Measurements from ENCODE around the gene TSHZ2. TPM values are rescaled to one million over a fixed set of nuclear protein-coding genes. Genes with fewer than 3 reads are reported as not detected.

Gene TSHZ2
- total RNA-seq, 4 donors from 2014 or later = 1.9 to 12.9 (median 5.0) TPM

- DNase-seq = no peak
- H3K9me3 ChIP-seq = no peaks in the 10 kb centered on the region
- 41 to 78% methylated on average over 3 to 12 of the region's 12 CpGs for WGBS, 2 donors (ENCODE audit: low coverage in 1 of 2)
Observed at GRCh38 chr20:53175135-53175780, 203.1 kb downstream of the TSHZ2 start.

GRCh38 chr20:53176134-53176533, 204.0 kb downstream of the TSHZ2 start:
- H3K4me1 ChIP-seq = no peaks in the 10 kb centered on the region
- intact Hi-C loops (cut with DNase I; ENCODE audit: low total_unique reads) = no loop called here
- H3K4me3 ChIP-seq = no peak overlapping the region
- TF ChIP-seq POLR2AphosphoS5 (IDR thresholded peaks at IDR 0.05) (no peak), EP300 (IDR thresholded peaks at IDR 0.05; ENCODE audit: low read depth) (no peak), POLR2A (IDR thresholded peaks at IDR 0.05) (no peak)
- H3K9me3 ChIP-seq = no peaks in the 10 kb centered on the region
- WGBS, 2 donors (ENCODE audit: low coverage in 1 of 2) = 36 to 40% methylated on average over 2 to 3 of the region's 3 CpGs
- in situ Hi-C loops (cut with MboI; ENCODE audit: low pct_ligation_motif_present in 1 of 4, low pct_unique_long_range_greater_than_20kb in 1 of 4, low sequenced_read_pairs in 3 of 4) = no loop called here
- H3K27me3 ChIP-seq = no peaks in the 10 kb centered on the region
- no peaks in the 10 kb centered on the region for H3K36me3 ChIP-seq
- DNase-seq = no peak
- no peak overlapping the region for H3K27ac ChIP-seq

More at GRCh38 chr20:53175135-53175780, 203.1 kb downstream of the TSHZ2 start:
- in situ Hi-C loops (cut with MboI; ENCODE audit: low pct_ligation_motif_present in 1 of 4, low pct_unique_long_range_greater_than_20kb in 1 of 4, low sequenced_read_pairs in 3 of 4) (no loop called here), intact Hi-C loops (cut with DNase I; ENCODE audit: low total_unique reads) (no loop called here)
- Histone ChIP-seq H3K27me3 (no peaks in the 10 kb centered on the region), H3K27ac (no peak overlapping the region), H3K36me3 (no peaks in the 10 kb centered on the region), H3K4me3 (no peak overlapping the region), H3K4me1 (no peaks in the 10 kb centered on the region)
- TF ChIP-seq EP300 (IDR thresholded peaks at IDR 0.05; ENCODE audit: low read depth) = no peak
- TF ChIP-seq CTCF (IDR thresholded peaks at IDR 0.05) = no peak
- TF ChIP-seq POLR2A (IDR thresholded peaks at IDR 0.05) = no peak
- no peak for TF ChIP-seq POLR2AphosphoS5 (IDR thresholded peaks at IDR 0.05)

GRCh38 chr20:53177687-53178086, 205.5 kb downstream of the TSHZ2 start:
- Histone ChIP-seq H3K36me3 (no peaks in the 10 kb centered on the region), H3K4me3 (no peak overlapping the region), H3K9me3 (no peaks in the 10 kb centered on the region), H3K4me1 (no peaks in the 10 kb centered on the region), H3K27ac (no peak overlapping the region), H3K27me3 (no peaks in the 10 kb centered on the region)
- intact Hi-C loops (cut with DNase I; ENCODE audit: low total_unique reads) = no loop called here
- in situ Hi-C loops (cut with MboI; ENCODE audit: low pct_ligation_motif_present in 1 of 4, low pct_unique_long_range_greater_than_20kb in 1 of 4, low sequenced_read_pairs in 3 of 4) = no loop called here
- 92 to 100% methylated on average over 1 to 2 of the region's 2 CpGs for WGBS, 2 donors (ENCODE audit: low coverage in 1 of 2)
- TF ChIP-seq POLR2AphosphoS5 (IDR thresholded peaks at IDR 0.05) (no peak), CTCF (IDR thresholded peaks at IDR 0.05) (no peak), POLR2A (IDR thresholded peaks at IDR 0.05) (no peak), EP300 (IDR thresholded peaks at IDR 0.05; ENCODE audit: low read depth) (no peak)
- DNase-seq = no peak

GRCh38 chr20:53179749-53180148, 207.6 kb downstream of the TSHZ2 start:
- Histone ChIP-seq H3K27ac (no peak overlapping the region), H3K4me1 (no peaks in the 10 kb centered on the region), H3K4me3 (no peak overlapping the region), H3K27me3 (no peaks in the 10 kb centered on the region), H3K36me3 (no peaks in the 10 kb centered on the region), H3K9me3 (no peaks in the 10 kb centered on the region)
- in situ Hi-C loops (cut with MboI; ENCODE audit: low pct_ligation_motif_present in 1 of 4, low pct_unique_long_range_greater_than_20kb in 1 of 4, low sequenced_read_pairs in 3 of 4) (no loop called here), intact Hi-C loops (cut with DNase I; ENCODE audit: low total_unique reads) (no loop called here)
- DNase-seq = no peak
- TF ChIP-seq POLR2AphosphoS5 (IDR thresholded peaks at IDR 0.05) = no peak
- no peak for TF ChIP-seq EP300 (IDR thresholded peaks at IDR 0.05; ENCODE audit: low read depth)
- TF ChIP-seq POLR2A (IDR thresholded peaks at IDR 0.05) = no peak
- no peak for TF ChIP-seq CTCF (IDR thresholded peaks at IDR 0.05)
- 86% methylated on average over 10 of the region's 10 CpGs for WGBS, 2 donors (ENCODE audit: low coverage in 1 of 2)
